Measurements from ENCODE around the gene ATP9B. TPM values are rescaled to one million over a fixed set of nuclear protein-coding genes. Genes with fewer than 3 reads are reported as not detected.

The ATP9B gene, protein sequence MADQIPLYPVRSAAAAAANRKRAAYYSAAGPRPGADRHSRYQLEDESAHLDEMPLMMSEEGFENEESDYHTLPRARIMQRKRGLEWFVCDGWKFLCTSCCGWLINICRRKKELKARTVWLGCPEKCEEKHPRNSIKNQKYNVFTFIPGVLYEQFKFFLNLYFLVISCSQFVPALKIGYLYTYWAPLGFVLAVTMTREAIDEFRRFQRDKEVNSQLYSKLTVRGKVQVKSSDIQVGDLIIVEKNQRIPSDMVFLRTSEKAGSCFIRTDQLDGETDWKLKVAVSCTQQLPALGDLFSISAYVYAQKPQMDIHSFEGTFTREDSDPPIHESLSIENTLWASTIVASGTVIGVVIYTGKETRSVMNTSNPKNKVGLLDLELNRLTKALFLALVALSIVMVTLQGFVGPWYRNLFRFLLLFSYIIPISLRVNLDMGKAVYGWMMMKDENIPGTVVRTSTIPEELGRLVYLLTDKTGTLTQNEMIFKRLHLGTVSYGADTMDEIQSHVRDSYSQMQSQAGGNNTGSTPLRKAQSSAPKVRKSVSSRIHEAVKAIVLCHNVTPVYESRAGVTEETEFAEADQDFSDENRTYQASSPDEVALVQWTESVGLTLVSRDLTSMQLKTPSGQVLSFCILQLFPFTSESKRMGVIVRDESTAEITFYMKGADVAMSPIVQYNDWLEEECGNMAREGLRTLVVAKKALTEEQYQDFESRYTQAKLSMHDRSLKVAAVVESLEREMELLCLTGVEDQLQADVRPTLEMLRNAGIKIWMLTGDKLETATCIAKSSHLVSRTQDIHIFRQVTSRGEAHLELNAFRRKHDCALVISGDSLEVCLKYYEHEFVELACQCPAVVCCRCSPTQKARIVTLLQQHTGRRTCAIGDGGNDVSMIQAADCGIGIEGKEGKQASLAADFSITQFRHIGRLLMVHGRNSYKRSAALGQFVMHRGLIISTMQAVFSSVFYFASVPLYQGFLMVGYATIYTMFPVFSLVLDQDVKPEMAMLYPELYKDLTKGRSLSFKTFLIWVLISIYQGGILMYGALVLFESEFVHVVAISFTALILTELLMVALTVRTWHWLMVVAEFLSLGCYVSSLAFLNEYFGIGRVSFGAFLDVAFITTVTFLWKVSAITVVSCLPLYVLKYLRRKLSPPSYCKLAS
- total RNA-seq, result 18.5 TPM
- long read RNA-seq, full-length matches to known transcripts, result 3 of 10 reads
- long read RNA-seq, partial matches to known transcripts, result 4 of 10 reads
- long read RNA-seq, other reads (novel, unspliced or antisense), result 3 of 10 reads

GRCh38 chr18:79068937-79069716, at the start of gene ATP9B:
Gene ATP9B, plus strand, starts transcription at chr18:79069394. Its CDS starts 17 bp downstream, at chr18:79069411.
- DNase-seq (ENCODE audit: low spot score), result peak; percentile 99
- intact Hi-C loops (cut with DNase I), result loop anchor here (10.0 kb wide), 1 partner anchor 606 kb away; the partner anchor contains the start of gene CTDP1

GRCh38 chr18:79019881-79020280, 49.3 kb upstream of the ATP9B start:
- DNase-seq (ENCODE audit: low spot score), result no peak
- intact Hi-C loops (cut with DNase I), result no loop called here

DNA sequence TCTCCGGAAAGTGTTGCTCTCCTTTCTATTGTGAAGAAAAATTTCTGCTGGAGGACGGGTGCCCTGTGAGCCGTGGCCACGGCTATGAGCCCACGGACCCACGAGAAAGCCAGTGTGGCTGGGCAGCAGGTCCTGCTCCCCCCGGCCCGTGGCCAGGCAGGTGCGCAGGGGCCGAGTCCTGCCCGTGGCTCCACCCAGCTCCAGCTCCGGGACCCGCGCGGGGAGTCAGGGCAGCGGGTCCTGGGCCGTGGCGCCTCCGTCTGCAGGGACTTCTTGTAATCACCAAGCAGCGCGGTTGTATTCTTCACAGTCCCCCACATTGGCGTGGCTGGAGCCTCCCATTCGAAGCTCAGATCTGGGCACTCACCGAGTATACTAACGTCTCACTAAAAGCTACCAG, 46.6 kb upstream of the ATP9B start:
- no peak for DNase-seq (ENCODE audit: low spot score)
- intact Hi-C loops (cut with DNase I), result no loop called here

DNA sequence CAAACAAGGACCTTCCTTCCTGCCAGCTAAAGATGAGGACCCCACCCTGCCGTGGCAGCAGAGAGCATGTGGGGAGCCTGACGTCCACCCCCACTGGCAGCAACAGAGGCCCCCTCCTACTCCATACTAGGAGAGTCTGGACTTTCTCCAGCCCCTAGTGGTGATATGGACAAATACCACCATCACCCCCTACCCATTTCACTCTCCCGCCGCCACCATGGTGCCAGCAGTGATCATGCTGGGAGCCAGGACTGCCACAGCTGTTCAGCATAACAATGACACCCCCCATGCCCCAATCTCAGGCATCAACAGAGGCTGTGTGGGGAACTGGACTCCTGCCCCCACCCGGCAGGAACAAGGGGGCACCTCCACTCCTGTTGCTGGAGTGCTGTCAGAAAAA, 42.7 kb upstream of the ATP9B start:
- intact Hi-C loops (cut with DNase I), result no loop called here
- DNase-seq (ENCODE audit: low spot score), result no peak

DNA sequence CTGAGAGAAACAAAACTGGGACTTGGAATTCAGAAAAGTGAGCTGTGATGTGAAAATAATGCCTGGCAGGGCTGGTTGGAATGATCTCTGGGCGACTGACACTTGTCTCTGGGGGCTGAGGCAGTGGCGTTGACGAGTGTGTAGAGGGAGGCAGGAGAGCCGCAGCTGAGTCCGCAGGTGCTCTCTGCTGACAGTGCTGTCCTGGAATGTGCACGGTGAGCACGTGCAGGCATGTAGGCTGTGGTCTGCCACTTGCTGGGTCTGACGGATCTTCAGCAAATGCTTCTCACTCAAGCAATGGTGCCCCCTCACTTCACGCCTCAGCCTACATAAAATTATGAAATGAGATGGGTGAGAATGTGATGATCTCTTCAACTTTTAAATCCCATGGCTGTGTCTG, 38.5 kb upstream of the ATP9B start:
- no peak for DNase-seq (ENCODE audit: low spot score)
- intact Hi-C loops (cut with DNase I), result no loop called here

- DNase-seq (ENCODE audit: low spot score), result no peak
- intact Hi-C loops (cut with DNase I), result no loop called here
Observed at GRCh38 chr18:79042276-79042675, 26.9 kb upstream of the ATP9B start.

DNA sequence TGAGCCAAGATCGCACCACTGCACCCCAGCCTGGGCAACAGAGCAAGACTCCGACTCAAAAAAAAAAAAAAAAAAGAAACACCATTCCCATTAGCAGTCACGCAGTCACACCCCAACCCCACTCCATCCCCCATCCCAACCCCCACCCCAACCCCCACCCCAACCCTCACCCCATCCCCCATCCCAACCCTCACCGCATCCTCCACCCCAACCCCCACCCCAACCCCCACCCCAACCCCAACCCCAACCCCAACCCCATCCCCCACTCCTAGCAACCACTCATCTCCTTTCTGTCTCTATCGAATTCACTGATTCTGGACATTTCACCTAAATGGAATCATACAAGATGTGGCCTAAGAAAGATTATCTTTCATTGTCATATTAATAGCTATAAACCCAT, 25.9 kb upstream of the ATP9B start:
- intact Hi-C loops (cut with DNase I), result no loop called here
- no peak for DNase-seq (ENCODE audit: low spot score)

- no peak for DNase-seq (ENCODE audit: low spot score)
- intact Hi-C loops (cut with DNase I), result no loop called here
Observed at GRCh38 chr18:79046522-79046921, 22.7 kb upstream of the ATP9B start.

DNA sequence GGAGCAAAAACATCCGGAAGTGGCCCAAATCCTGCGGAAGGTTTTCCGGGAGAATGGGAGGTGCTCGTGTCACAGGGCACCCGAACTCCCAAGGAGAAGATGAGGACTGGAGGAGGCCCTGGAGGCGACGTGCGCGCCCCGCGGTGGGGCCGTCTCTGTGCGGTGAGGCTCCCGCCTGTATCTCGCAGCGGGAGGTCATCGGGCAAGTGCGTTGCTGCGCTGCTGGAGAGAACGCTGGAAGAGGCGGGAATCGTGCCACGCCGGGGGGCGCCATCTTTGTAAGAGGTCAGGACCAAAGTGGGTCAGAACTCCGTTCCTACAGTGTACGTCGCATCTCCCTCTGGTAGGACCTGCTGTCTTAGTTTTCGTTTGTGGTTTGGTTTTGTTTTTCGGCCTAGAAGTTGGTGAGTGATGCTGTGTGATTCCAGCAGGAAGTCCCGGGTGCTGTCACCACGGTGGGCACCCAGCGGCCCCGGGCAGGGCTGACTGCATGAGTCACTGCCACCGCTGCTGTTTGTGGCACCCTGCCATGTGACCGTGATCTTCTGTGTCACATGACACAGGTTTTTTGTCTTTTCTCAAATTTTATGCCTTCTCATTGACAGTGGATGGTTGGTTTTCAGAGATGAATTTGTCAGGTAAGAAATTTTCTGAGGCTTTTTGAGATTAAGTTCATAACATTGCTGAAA, 21.5 kb upstream of the ATP9B start:
- no peak for DNase-seq (ENCODE audit: low spot score)
- intact Hi-C loops (cut with DNase I), result no loop called here

DNA sequence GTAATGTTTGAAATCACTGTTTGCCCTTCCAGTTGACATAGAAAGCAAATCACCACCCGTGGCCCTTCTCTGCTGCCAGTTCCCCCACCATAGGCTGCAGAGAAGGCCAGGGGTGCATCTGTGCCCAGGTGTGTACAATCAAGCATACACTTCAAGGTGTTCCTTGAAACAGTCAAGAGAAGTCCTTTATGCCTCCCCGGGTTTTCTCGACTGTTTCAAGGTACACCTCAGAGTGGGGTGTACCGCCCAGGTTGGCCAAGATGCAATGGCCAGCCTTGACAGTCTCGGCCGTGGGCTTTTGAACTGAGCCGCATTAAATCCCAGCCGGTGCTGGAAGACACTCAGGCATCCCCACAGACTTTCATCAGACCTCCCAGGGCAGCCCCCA, 21.0 kb upstream of the ATP9B start:
- intact Hi-C loops (cut with DNase I), result no loop called here
- DNase-seq (ENCODE audit: low spot score), result no peak

GRCh38 chr18:79049506-79049905, 19.7 kb upstream of the ATP9B start:
- no peak for DNase-seq (ENCODE audit: low spot score)
- intact Hi-C loops (cut with DNase I), result no loop called here

GRCh38 chr18:79050005-79050404, 19.2 kb upstream of the ATP9B start:
- no peak for DNase-seq (ENCODE audit: low spot score)
- intact Hi-C loops (cut with DNase I), result no loop called here

DNA sequence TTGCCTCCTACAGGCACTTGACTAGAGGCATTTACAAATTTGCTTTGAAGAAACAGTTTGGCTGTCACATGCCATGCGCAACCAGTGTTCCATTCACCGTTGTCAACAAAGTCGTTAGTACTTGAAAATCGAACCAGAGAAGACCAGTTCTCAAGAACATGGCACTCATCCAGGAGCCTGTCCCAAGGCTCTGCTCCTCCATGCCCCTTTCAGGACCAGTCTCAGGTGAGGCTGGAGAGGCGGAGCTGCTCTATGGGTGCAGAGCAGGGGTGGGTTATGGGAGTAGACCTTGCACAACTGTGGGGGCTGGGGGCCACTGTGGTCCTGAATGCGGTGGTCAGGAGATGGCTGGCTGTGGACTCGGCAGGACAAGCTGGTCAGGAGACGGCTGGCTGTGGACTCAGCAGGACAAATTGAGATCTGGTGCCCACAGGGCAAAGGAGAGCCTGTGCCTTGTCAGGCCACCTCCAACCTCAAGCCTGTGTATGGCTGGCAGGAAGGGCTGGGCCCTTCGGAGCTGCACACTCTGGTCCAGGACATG, 12.3 kb upstream of the ATP9B start:
- intact Hi-C loops (cut with DNase I), result no loop called here
- no peak for DNase-seq (ENCODE audit: low spot score)

DNA sequence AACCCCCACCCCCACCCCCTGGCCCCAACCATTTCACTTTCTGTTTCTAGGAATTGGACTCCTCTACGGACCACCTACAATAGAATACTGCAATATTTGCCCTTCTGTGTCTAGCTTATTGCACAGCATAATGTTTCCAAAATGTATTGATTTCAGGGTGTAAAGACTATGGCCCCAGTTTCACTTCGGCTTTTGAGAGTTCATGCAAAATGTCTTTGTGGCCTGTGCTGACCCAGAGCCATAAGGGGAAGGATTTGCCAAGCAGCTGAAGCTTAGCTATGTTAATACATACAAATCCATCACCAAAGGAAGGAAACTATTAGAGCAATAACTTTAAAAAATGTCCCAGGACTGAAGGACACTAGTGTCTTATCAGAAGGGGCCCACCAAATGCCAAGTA, 11.2 kb upstream of the ATP9B start:
- intact Hi-C loops (cut with DNase I), result no loop called here
- DNase-seq (ENCODE audit: low spot score), result no peak

GRCh38 chr18:79062806-79063205, 6.4 kb upstream of the ATP9B start:
- DNase-seq (ENCODE audit: low spot score), result no peak
- intact Hi-C loops (cut with DNase I), result loop anchor here (10.0 kb wide), 1 partner anchor 612 kb away; the partner anchor contains the start of gene CTDP1

GRCh38 chr18:79064228-79064627, 5.0 kb upstream of the ATP9B start:
- DNase-seq (ENCODE audit: low spot score), result no peak
- intact Hi-C loops (cut with DNase I), result loop anchor here (10.0 kb wide), 1 partner anchor 611 kb away; the partner anchor contains the start of gene CTDP1

- no peak for DNase-seq (ENCODE audit: low spot score)
- intact Hi-C loops (cut with DNase I), result loop anchor here (10.0 kb wide), 1 partner anchor 609 kb away; the partner anchor contains the start of gene CTDP1
Observed at GRCh38 chr18:79065802-79066201, 3.4 kb upstream of the ATP9B start.

DNA sequence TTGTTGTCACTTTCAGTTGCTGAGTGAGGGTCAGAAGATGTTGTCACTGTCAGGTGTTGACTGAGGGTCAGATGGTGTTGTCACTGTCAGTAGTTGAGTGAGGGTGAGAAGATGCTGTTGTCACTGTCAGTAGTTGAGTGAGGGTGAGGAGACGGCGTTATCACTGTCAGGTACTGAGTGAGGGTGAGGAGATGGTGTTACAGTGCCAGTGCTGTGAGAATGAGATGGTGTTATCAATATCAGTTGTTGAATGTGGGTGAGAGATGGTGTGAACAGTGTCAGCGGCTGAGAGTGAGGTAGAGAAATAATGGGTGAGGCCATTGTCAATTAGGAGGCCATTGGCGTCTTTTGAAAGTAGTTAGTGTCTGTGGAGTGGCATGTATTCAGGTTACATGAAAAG, 1.6 kb upstream of the ATP9B start:
- no peak for DNase-seq (ENCODE audit: low spot score)
- intact Hi-C loops (cut with DNase I), result loop anchor here (10.0 kb wide), 1 partner anchor 607 kb away; the partner anchor contains the start of gene CTDP1

Measured in cardiac septum (tissue), 1 donor.